ENCODE results near the gene TNNT1. TPM values are rescaled to one million over a fixed set of nuclear protein-coding genes. Genes with fewer than 3 reads are reported as not detected.

Gene TNNT1
- total RNA-seq, 1 donor from 2014 or later, result 5.5 TPM

GRCh38 chr19:55166530-55167268, 17.7 kb upstream of the TNNT1 start, which contains the start of gene DNAAF3:
Gene DNAAF3, minus strand, starts transcription at chr19:55166613. Its CDS starts 200 bp downstream, at chr19:55166413.
- peaks cover 35% of the 10 kb centered on the region for H3K27me3 Mint-ChIP-seq
- peaks cover 3% of the 10 kb centered on the region for H3K4me1 Mint-ChIP-seq (ENCODE audit: low read depth)
- H3K4me3 Mint-ChIP-seq (ENCODE audit: low read depth), result peak within 1 kb of the TSS; percentile 96
- H3K27ac Mint-ChIP-seq, result peak within 1 kb of the TSS; percentile 99
- TF ChIP-seq CTCF (IDR thresholded peaks at IDR 0.05; ENCODE audit: unreplicated experiment), result no peak
- H3K9me3 Mint-ChIP-seq (ENCODE audit: low read depth), result no peaks in the 10 kb centered on the region
- DNase-seq (ENCODE audit: low spot score, unreplicated experiment), result peak; percentile 94
- no peaks in the 10 kb centered on the region for H3K36me3 Mint-ChIP-seq (ENCODE audit: insufficient read depth)

- Mint-ChIP-seq H3K4me3 (ENCODE audit: low read depth) (peak overlapping the region; percentile 96), H3K36me3 (ENCODE audit: insufficient read depth) (no peaks in the 10 kb centered on the region), H3K4me1 (ENCODE audit: low read depth) (peaks cover 3% of the 10 kb centered on the region), H3K27me3 (peaks cover 28% of the 10 kb centered on the region), H3K27ac (peak overlapping the region; percentile 99), H3K9me3 (ENCODE audit: low read depth) (no peaks in the 10 kb centered on the region)
- peak; percentile 73 for DNase-seq (ENCODE audit: low spot score, unreplicated experiment)
- peak; percentile 76 for TF ChIP-seq CTCF (IDR thresholded peaks at IDR 0.05; ENCODE audit: unreplicated experiment)
Measured at GRCh38 chr19:55165952-55166529, 17.0 kb upstream of the TNNT1 start.

- Mint-ChIP-seq H3K27ac (no peak overlapping the region), H3K36me3 (ENCODE audit: insufficient read depth) (no peaks in the 10 kb centered on the region), H3K4me3 (ENCODE audit: low read depth) (no peak overlapping the region), H3K4me1 (ENCODE audit: low read depth) (peaks cover 2% of the 10 kb centered on the region), H3K9me3 (ENCODE audit: low read depth) (no peaks in the 10 kb centered on the region), H3K27me3 (peaks cover 32% of the 10 kb centered on the region)
- no peak for DNase-seq (ENCODE audit: low spot score, unreplicated experiment)
- TF ChIP-seq CTCF (IDR thresholded peaks at IDR 0.05; ENCODE audit: unreplicated experiment), result no peak
Measured at GRCh38 chr19:55161571-55162322, 12.7 kb upstream of the TNNT1 start.

- Mint-ChIP-seq H3K27me3 (peaks cover 38% of the 10 kb centered on the region), H3K9me3 (ENCODE audit: low read depth) (no peaks in the 10 kb centered on the region), H3K4me3 (ENCODE audit: low read depth) (no peak overlapping the region), H3K4me1 (ENCODE audit: low read depth) (peaks cover 2% of the 10 kb centered on the region), H3K36me3 (ENCODE audit: insufficient read depth) (no peaks in the 10 kb centered on the region), H3K27ac (no peak overlapping the region)
- no peak for TF ChIP-seq CTCF (IDR thresholded peaks at IDR 0.05; ENCODE audit: unreplicated experiment)
- no peak for DNase-seq (ENCODE audit: low spot score, unreplicated experiment)
Measured at GRCh38 chr19:55160986-55161365, 12.0 kb upstream of the TNNT1 start.

All from progenitor cell of endocrine pancreas (in vitro differentiated cells).